Right lobe of liver (tissue), 4 donors: ENCODE data around the gene RBMS3.
"Not testable (repeated sequence)": the region's sequence is repeated elsewhere in the genome, so short reads cannot be mapped to it uniquely, and the experiment has no call there.

Source experiments
- CTCF ChIP-seq, 4 donors: fragments of 200-600 bp in 3 of 4; fragments of 450-650 bp in 1 of 4; IDR thresholded peaks; one replicate each; pipeline versions ENCODE4 v1.5.1 to v1.8.0; 2016 to 2022; ENCODE audit warnings: antibody characterized with exemption in 4 of 4, mild to moderate bottlenecking in 2 of 4
- POLR2A ChIP-seq: fragments of 450-650 bp; IDR thresholded peaks from one replicate; pipeline ENCODE4 v1.6.1; 2017; ENCODE audit warnings: antibody characterized with exemption, mild to moderate bottlenecking
- donor health status: DM: no; HTN: no; CAD: no.
- donor health status: DM: no; HTN: no; CAD: no.
- donor health status: DM: no; HTN: yes; CAD: no.

GRCh38 chr3:29233126-29233525 is 47.7 kb upstream of the RBMS3 start:
- TF ChIP-seq CTCF (IDR thresholded peaks at IDR 0.05); POLR2A: not testable (repeated sequence)
